Astrocyte of the hippocampus (primary cell): ENCODE data around the gene STX3.
"Not testable (repeated sequence)": the region's sequence is repeated elsewhere in the genome, so short reads cannot be mapped to it uniquely, and the experiment has no call there.

Experiments used
- DNase-seq: peaks from one replicate; pipeline ENCODE4 v3.0.0; 2011; ENCODE audit warnings: low read depth, low spot score

The STX3 gene

GRCh38 chr11:59841514-59841913 lies 86.3 kb downstream of the STX3 start:
- no peak for DNase-seq

DNA sequence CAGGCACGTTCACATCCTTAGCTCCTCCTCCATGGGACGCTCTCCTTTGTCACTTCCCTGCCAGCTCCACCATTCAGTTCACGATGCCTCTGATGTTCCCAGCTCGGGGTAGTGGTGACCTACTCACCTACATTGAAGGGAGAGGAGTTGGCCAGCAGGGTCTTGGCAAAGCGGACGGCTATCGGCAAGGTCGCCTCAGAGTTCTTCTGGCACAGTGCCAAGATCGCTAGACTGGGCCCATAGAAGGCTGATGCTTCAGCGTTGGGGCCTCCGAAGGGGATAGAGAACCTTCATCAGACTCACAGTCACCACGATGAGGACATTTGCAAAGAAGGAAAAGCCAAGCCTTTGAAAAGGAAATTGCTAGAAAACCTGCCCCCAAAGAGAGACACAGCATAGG lies 87.1 kb downstream of the STX3 start:
- DNase-seq, result no peak

DNA sequence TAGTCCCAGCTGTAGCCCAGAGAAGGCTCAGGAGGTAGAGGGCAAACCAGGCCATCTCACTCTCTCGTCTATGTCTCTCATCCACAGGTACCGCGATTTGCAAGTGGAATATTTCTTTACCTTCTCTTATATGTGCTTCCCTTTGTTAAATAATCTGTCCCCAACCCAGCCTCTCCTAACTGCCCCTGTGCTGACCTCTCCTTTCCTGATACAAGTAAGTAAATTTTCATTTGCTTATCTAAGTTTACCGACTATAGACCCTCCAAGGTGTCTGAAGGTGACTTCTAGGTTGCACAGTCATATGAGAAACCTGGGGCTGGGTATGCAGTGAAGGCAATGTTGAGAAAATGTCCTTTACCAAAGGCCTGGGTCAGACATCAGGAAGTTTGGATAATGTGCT lies 90.2 kb downstream of the STX3 start, which contains the start of gene CBLIF:
TSS of gene CBLIF (minus strand) at position 101 of the 400 bp plus-strand sequence. CDS start at position 55, 46 bp downstream.
- no peak for DNase-seq

DNA sequence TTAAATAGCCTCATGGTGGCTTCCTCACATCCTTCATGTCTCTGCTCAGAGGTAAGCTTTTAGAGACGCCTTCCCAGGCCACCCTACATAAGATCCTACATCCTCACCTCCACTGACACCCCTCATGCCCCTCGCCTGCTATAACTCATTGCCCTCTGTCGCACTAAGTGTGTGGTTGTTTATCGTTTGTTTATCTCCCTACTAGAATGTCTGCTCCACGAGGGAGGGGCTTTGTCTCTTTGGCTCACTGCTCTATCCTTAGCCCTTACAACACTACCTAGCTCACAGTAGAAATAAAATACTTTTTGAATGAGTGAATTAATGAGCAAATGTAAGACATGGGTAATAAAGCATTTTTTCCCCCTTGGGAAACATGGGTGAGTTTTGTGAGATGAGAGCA lies 91.4 kb downstream of the STX3 start:
- no peak for DNase-seq

GRCh38 chr11:59847626-59848025 lies 92.5 kb downstream of the STX3 start:
- DNase-seq, result no peak

GRCh38 chr11:59848439-59848838 lies 93.3 kb downstream of the STX3 start:
- not testable (repeated sequence) for DNase-seq

DNA sequence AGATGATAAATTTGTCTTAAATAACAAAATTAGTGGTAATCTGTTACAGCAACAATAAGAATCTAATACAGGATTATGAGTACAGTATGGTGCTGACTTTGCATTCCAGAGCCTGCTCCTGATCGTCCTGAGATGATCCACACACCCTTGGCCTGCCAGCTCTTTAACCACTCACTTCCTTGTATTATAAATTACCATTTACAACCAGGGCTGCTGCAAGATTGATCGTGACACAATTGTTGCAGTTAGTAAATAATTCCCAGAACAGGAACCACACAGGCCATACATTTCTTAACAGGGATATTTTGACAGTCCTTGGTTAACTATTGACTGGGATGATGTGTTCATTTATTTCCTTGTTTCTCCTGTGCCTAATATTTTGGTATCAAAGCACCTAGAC lies 94.0 kb downstream of the STX3 start:
- DNase-seq, result no peak

DNA sequence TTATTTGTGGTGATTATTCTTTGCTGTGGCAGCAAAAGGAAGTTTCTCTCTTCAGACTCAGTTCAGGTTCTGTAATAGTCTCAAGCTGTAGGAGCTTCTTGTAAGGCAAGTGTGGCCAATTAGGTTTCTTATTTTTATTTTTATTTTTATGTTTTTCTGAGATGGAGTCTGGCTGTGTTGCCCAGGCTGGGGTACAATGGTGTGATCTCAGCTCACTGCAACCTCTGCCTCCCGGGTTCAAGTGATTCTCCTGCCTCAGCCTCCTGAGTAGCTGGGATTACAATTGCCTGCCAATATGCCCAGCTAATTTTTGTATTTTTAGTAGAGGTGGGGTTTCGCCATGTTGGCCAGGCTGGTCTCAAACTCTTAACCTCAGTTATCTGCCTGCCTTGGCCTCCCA lies 94.4 kb downstream of the STX3 start:
- DNase-seq, result not testable (repeated sequence)

DNA sequence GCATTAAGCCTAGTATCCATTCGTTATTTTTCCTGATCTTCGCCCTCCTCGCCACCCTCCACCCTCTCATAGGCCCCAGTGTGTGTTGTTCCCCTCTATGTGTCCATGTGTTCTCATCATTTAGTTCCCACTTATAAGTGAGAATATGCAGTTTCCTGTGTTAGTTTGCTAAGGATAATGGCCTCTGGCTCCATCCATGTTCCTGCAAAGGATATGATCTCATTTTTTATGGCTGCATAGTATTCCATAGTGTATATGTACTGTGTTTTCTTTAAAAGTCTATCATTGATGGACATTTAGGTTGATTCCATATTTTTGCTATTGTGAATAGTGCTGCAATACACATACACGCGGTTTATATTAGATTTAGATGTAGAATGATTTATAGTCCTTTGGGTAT lies 96.2 kb downstream of the STX3 start:
- DNase-seq, result not testable (repeated sequence)

DNA sequence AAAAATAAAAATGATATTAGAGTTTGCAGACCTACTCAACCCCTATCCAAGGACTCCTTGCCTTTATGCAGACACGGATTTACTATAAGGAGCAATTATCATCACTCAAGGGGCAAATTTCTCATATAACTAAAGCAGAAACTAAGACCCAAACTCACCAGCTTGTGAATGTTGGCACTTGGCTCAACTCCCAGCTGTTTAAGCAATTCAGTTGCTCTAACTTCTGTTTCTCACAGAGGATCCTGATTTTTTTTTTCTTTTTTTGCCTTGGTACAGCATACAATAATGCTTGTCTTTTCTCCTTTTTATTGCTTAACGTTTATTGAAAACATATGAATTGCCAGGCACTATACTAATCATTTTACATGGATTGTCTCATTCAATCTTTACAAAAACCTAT lies 99.7 kb downstream of the STX3 start:
- no peak for DNase-seq
